HepG2 (cell line): Measurements from ENCODE around the gene CEP162. TPM values are rescaled to one million over a fixed set of nuclear protein-coding genes. Genes with fewer than 3 reads are reported as not detected.

Experiments used
- ATAC-seq: fragments of 200-7000 bp; cut with Tn5 transposase; 3 replicates; pipeline ENCODE4 v1.9.1; 2020; ENCODE audit warnings: mild to moderate bottlenecking, moderate library complexity
- BruUV-seq: library from RNA; stranded (reverse); fragments of 400-500 nt; replicated peaks from 2 replicates; lab custom pipeline; 2021; lab: Mats Ljungman, UMichigan
- CTCF ChIA-PET: fragments of 300-600 bp; formaldehyde crosslinking; extraction: SDS; loops from one replicate; lab custom pipeline; 2021; ENCODE audit warnings: low total read pairs, inconsistent platforms, low intra/inter-chr PET ratio; lab: Yijun Ruan, JAX
- POLR2A ChIA-PET: fragments of 350-600 bp; sonication (Branson Sonifier 250); formaldehyde crosslinking; loops from one replicate; lab custom pipeline; 2020; ENCODE audit warnings: antibody characterized with exemption, inconsistent platforms; lab: Yijun Ruan, JAX
- DNase-seq: peaks from one replicate; pipeline ENCODE4 v3.0.0-alpha.2; 2015; ENCODE audit warnings: low spot score
- FAIRE-seq: peaks from 3 replicates; lab custom pipeline; 2011; peaks lifted over from hg19 to GRCh38; lab: Jason Lieb, UNC
- H2AFZ ChIP-seq: one replicate; pipeline ENCODE4 v1.6.1; 2011; ENCODE audit warnings: low read length, inconsistent platforms
- H3K27ac ChIP-seq: fragments of 300-600 bp; 3 replicates; pipeline ENCODE4 v1.8.0; 2011; ENCODE audit warnings: mixed run types, mild to moderate bottlenecking, mixed read lengths, low read length, inconsistent platforms; ENCODE audit not compliant: insufficient read depth; ENCODE audit errors: extremely low read length
- H3K27me3 ChIP-seq, 2 experiments: fragments of 200-600 bp in 1 of 2; 2 replicates in 1 of 2; 3 replicates in 1 of 2; pipeline versions ENCODE4 v1.6.0 to v1.8.0; 2011; ENCODE audit warnings: low read length in 2 of 2, mild to moderate bottlenecking in 2 of 2, moderate library complexity in 2 of 2, inconsistent platforms in 1 of 2; ENCODE audit not compliant: insufficient read depth in 2 of 2, control insufficient read depth in 1 of 2
- H3K36me3 ChIP-seq, 2 experiments: fragments of 200-600 bp in 1 of 2; replicated peaks in 1 of 2; 2 replicates in 1 of 2; 3 replicates in 1 of 2; pipeline versions ENCODE4 v1.5.1 to v1.8.0; 2011; ENCODE audit warnings: low read length in 2 of 2, inconsistent platforms in 1 of 2; ENCODE audit not compliant: insufficient read depth in 2 of 2, control insufficient read depth in 1 of 2
- H3K4me1 ChIP-seq: 2 replicates; pipeline ENCODE4 v1.5.1; 2012; ENCODE audit warnings: low read length, inconsistent platforms; ENCODE audit not compliant: insufficient read depth
- H3K4me2 ChIP-seq: 2 replicates; pipeline ENCODE4 v1.6.0; 2011; ENCODE audit warnings: low read depth, low read length, inconsistent platforms
- H3K4me3 ChIP-seq, 3 experiments: fragments of 200-600 bp in 1 of 3; sonication (generic), shearing (Covaris generic) in 1 of 3; replicated peaks in 1 of 3; 2 replicates each; pipeline ENCODE4 v1.5.1; 2011 to 2016; ENCODE audit warnings: low read length in 3 of 3, inconsistent platforms in 2 of 3, low read depth in 2 of 3, mild to moderate bottlenecking in 2 of 3, control low read depth in 1 of 3, mixed read lengths in 1 of 3; ENCODE audit not compliant: insufficient read depth in 1 of 3
- H3K79me2 ChIP-seq: one replicate; pipeline ENCODE4 v1.6.1; 2011; ENCODE audit warnings: low read length, inconsistent platforms; ENCODE audit not compliant: insufficient read depth
- H3K9ac ChIP-seq: 2 replicates; pipeline ENCODE4 v1.6.0; 2011; ENCODE audit warnings: mild to moderate bottlenecking, low read depth, low read length, inconsistent platforms; ENCODE audit not compliant: insufficient read depth
- H3K9me3 ChIP-seq: 2 replicates; pipeline ENCODE4 v1.5.1; 2012; ENCODE audit warnings: mild to moderate bottlenecking, low read length
- H4K20me1 ChIP-seq: 2 replicates; pipeline ENCODE4 v1.6.0; 2011; ENCODE audit warnings: inconsistent platforms, mild to moderate bottlenecking, low read length, moderate library complexity; ENCODE audit not compliant: insufficient read depth
- CBX5 ChIP-seq: sonication (generic); formaldehyde crosslinking; IDR thresholded peaks from 2 replicates; pipeline ENCODE4 v1.4.0; 2020; ENCODE audit warnings: missing genetic modification reagents, borderline replicate concordance
- CREB1 ChIP-seq, 2 experiments: fragments of 450-650 bp in 1 of 2; IDR thresholded peaks; 2 replicates each; pipeline ENCODE4 v1.6.1; 2016 to 2017; ENCODE audit warnings: control low read depth in 1 of 2, mild to moderate bottlenecking in 1 of 2, missing compliant biosample characterization in 1 of 2, missing genetic modification characterization in 1 of 2
- HNRNPK ChIP-seq: fragments of 200-400 bp; formaldehyde crosslinking; IDR thresholded peaks from 2 replicates; pipeline ENCODE4 v1.6.1; 2018; ENCODE audit warnings: low read length, low read depth, moderate library complexity, mild to moderate bottlenecking; ENCODE audit not compliant: poor library complexity, severe bottlenecking
- MIER2 ChIP-seq: IDR thresholded peaks from 2 replicates; pipeline ENCODE4 v1.6.1; 2016; ENCODE audit warnings: missing biosample characterization, missing genetic modification reagents
- MNT ChIP-seq: fragments of 450-650 bp; IDR thresholded peaks from 2 replicates; pipeline ENCODE4 v1.6.1; 2016
- NFIB ChIP-seq: sonication (generic); formaldehyde crosslinking; IDR thresholded peaks from 2 replicates; pipeline ENCODE4 v1.9.0; 2021; ENCODE audit warnings: missing genetic modification reagents, mild to moderate bottlenecking, borderline replicate concordance
- RFX1 ChIP-seq: fragments of 450-650 bp; IDR thresholded peaks from 2 replicates; pipeline ENCODE4 v1.6.1; 2017
- SNAPC2 ChIP-seq: sonication (generic); formaldehyde crosslinking; IDR thresholded peaks from 2 replicates; pipeline ENCODE4 v1.8.1; 2022; ENCODE audit warnings: mild to moderate bottlenecking, missing genetic modification reagents
- TBX2 ChIP-seq: sonication (generic); formaldehyde crosslinking; IDR thresholded peaks from 2 replicates; pipeline ENCODE4 v1.5.0; 2020; ENCODE audit warnings: missing genetic modification reagents, mild to moderate bottlenecking, borderline replicate concordance
- XBP1 ChIP-seq: sonication (generic); formaldehyde crosslinking; IDR thresholded peaks from 2 replicates; pipeline ENCODE4 v1.5.0; 2020; ENCODE audit warnings: missing genetic modification reagents
- ZBTB25 ChIP-seq: IDR thresholded peaks from 2 replicates; pipeline ENCODE4 v1.6.1; 2018; ENCODE audit warnings: missing genetic modification reagents
- ZNF10 ChIP-seq: sonication (generic); formaldehyde crosslinking; IDR thresholded peaks from 2 replicates; pipeline ENCODE4 v1.4.0; 2020; ENCODE audit warnings: mild to moderate bottlenecking, low read depth, missing genetic modification reagents, borderline replicate concordance
- ZSCAN12 ChIP-seq: sonication (generic); formaldehyde crosslinking; IDR thresholded peaks from 2 replicates; pipeline ENCODE4 v1.9.0; 2021; ENCODE audit warnings: mild to moderate bottlenecking, missing genetic modification reagents
- ZSCAN31 ChIP-seq: sonication (generic); formaldehyde crosslinking; IDR thresholded peaks from 2 replicates; pipeline ENCODE4 v1.5.0; 2020; ENCODE audit warnings: low read depth, mild to moderate bottlenecking, missing genetic modification reagents
- WGBS: methylation state at CpG from one replicate; pipeline ENCODE4 v1.1.6; 2017; ENCODE audit warnings: low lambda C conversion rate; 5-methylcytosine and 5-hydroxymethylcytosine counted together
- in situ Hi-C: cut with HindIII; loops from 2 replicates; pipeline ENCODE4 v1.10.0; 2017; ENCODE audit warnings: low pct_unique_long_range_greater_than_20kb; ENCODE audit not compliant: extremely low pct_ligation_motif_present
- intact Hi-C: fragments of 100-400 bp; cut with micrococcal nuclease; formaldehyde crosslinking; loops from one replicate; pipeline ENCODE4 v1.10.0; 2022; ENCODE audit not compliant: unreplicated experiment
- polyA plus RNA-seq, 8 experiments: library from polyadenylated mRNA; depleted of rRNA in 3 of 8; stranded (reverse) in 7 of 8; unstranded in 1 of 8; fragments of >200 nt; fragmentation: Illumina TruSeq in 4 of 8; extraction: Trizol in 4 of 8; gene quantifications; 2 replicates each; pipeline versions ENCODE4 v1.2.1 to v1.2.3, GENCODE V29; 2011 to 2016; ENCODE audit warnings: low read depth in 4 of 8, missing spikeins in 1 of 8, mixed read lengths in 1 of 8; ENCODE audit not compliant: insufficient read depth in 1 of 8
- total RNA-seq, 5 experiments: library from RNA; depleted of rRNA; stranded (reverse); fragments of >200 nt; fragmentation: Illumina TruSeq; extraction: Trizol; gene quantifications; 2 replicates each; pipeline ENCODE4 v1.2.3, GENCODE V29; 2016; ENCODE audit warnings: low read depth in 1 of 5

CEP162 gene
- total and polyA plus RNA-seq, 2 of the 13 experiments (the other 11 are each of a cell fraction or from before 2014, with no cell fraction given): 0.50 to 7.9 TPM

- TF ChIP-seq SNAPC2 (no peak), MIER2 (CRISPR knock-in tag) (no peak), HNRNPK (no peak), ZSCAN31 (CRISPR knock-in tag) (no peak), MNT (no peak)
Observed at GRCh38 chr6:84263557-84263956, 36.1 kb upstream of the CEP162 start (continued).

GRCh38 chr6:84260926-84261325 is 33.5 kb upstream of the CEP162 start:
- CTCF ChIA-PET: no interaction called here

GRCh38 chr6:84260196-84260595 is 32.8 kb upstream of the CEP162 start:
- Histone ChIP-seq H3K4me2 (no peak overlapping the region), H3K9ac (no peak overlapping the region), H3K4me3 (no peak overlapping the region), H3K79me2 (no peaks in the 10 kb centered on the region), H3K27me3 (no peaks in the 10 kb centered on the region), H3K36me3 (no peaks in the 10 kb centered on the region), H4K20me1 (no peaks in the 10 kb centered on the region), H3K4me1 (peaks cover 43% of the 10 kb centered on the region), H3K27ac (no peak overlapping the region), H3K9me3 (no peaks in the 10 kb centered on the region), H2AFZ (no peak overlapping the region)
- CTCF ChIA-PET: no interaction called here
- intact Hi-C loops (no loop called here), in situ Hi-C loops (no loop called here)
- POLR2A ChIA-PET: no interaction called here
- ATAC-seq (no peak), FAIRE-seq (no peak), DNase-seq (no peak)
- WGBS: 61% methylated on average over 4 of the region's 4 CpGs
- BruUV-seq: no TSS peak
- no peak for TF ChIP-seq ZSCAN12
- TF ChIP-seq ZBTB25: no peak
- no peak for TF ChIP-seq XBP1
- TF ChIP-seq TBX2 (CRISPR knock-in tag): no peak
- no peak for TF ChIP-seq CBX5
- TF ChIP-seq CREB1 (IDR thresholded peaks at IDR 0.05): no peak
- no peak for TF ChIP-seq CREB1 (CRISPR knock-in tag; IDR thresholded peaks at IDR 0.05)
- TF ChIP-seq NFIB (CRISPR knock-in tag): no peak
- no peak for TF ChIP-seq RFX1

More at GRCh38 chr6:84260926-84261325, 33.5 kb upstream of the CEP162 start:
- no TSS peak for BruUV-seq
- H3K9me3 ChIP-seq: no peaks in the 10 kb centered on the region
- FAIRE-seq: no peak
- no peaks in the 10 kb centered on the region for H4K20me1 ChIP-seq
- no peak overlapping the region for H3K9ac ChIP-seq
- H3K36me3 ChIP-seq: no peaks in the 10 kb centered on the region
- no peak overlapping the region for H3K4me3 ChIP-seq
- intact Hi-C loops (no loop called here), in situ Hi-C loops (no loop called here)
- peaks cover 41% of the 10 kb centered on the region for H3K4me1 ChIP-seq
- no peak overlapping the region for H2AFZ ChIP-seq
- no peak overlapping the region for H3K4me2 ChIP-seq
- 60% methylated on average over 3 of the region's 3 CpGs for WGBS
- DNase-seq: no peak
- ATAC-seq: no peak
- POLR2A ChIA-PET: no interaction called here
- no peaks in the 10 kb centered on the region for H3K79me2 ChIP-seq
- H3K27me3 ChIP-seq: no peaks in the 10 kb centered on the region
- no peak for TF ChIP-seq ZNF10 (CRISPR knock-in tag)
- H3K27ac ChIP-seq: no peak overlapping the region
